Globus pallidus (tissue), 1 donor: ENCODE measurements around the gene PRSS57.
A peak's percentile ranks its signal among the peaks of the same experiment; 100 is the strongest.

ENCODE experiments used
- DNase-seq: peaks from one replicate; pipeline ENCODE4 v3.0.0-alpha.2; 2015; ENCODE audit warnings: low spot score

Gene PRSS57

DNA sequence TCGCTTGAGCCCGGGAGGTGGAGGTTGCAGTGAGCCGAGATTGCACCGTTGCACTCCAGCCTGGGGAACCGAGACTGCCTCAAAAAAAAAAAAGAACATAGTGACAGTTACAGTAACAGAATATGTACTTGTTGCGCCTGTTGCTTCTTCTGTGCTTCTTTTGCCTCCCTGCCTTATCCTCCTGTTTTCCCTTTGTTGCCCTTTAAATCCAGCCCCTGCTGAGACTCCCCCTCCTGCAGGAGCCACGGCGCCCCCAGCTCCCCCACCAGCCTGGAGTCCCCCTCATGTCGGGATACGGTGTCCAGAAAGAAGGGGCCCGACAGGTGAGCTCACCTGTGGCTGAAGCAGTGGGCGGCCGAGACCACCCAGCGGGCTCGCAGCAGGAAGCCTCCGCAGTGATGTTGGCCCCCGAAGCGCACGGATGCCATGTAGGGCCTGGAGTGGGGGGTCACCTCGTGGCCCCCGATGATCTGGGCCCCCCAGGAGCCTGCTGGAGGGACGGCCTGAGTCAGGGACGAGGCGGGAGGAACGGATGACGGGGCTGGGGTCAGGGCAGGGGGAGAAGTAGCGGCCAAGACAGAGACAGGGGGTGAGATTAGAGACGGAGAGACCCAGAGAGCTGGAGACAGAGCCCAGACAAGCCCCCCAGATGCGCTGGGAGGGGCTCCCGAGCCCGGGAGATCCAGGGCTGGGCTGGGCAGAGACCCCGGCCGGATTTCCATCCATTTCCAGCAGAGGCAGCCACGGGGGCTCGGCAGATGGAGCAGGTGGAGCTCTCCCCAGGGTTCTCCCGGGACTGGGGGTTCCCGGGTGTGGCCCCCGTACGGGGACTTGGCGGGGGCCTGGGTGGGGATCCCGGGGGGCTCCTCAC lies 536 bp downstream of the PRSS57 start:
- no peak for DNase-seq

DNA sequence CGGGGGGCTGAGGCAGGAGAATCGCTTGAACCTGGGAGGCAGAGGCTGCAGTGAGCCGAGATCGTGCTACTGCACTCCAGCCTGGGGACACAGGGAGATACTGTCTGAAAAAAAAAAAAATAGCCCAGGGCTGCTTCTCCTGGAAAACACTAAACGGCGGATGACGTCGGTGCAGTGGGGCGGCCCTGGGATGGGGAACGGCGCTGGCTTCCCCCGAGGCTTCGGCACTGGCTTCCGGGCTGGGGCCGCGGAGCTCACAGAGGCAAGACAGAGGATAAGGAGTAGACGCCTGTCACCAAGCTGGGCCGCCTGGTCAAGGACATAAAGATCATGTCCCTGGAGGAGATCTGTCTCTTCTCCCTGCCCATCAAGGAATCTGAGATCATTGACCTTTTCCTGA lies 5.0 kb downstream of the PRSS57 start:
- no peak for DNase-seq

DNA sequence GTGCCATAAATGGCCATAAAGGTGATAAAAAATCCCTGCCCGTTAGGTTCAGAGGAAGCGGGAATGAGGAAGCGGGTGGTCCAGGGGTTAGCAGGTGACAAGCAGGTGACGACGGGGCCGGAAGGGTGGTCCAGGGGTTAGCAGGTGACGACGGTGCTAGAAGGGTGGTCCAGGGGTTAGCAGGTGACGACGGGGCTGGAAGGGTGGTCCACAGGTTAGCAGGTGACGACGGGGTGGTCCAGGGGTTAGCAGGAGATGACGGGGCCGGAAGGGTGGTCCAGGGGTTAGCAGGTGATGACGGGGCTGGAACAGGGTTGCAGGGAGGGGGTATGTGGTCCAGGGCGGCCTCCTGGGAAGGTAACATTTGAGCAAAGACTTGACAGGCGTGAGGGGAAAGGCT lies 6.3 kb downstream of the PRSS57 start:
- no peak for DNase-seq

DNA sequence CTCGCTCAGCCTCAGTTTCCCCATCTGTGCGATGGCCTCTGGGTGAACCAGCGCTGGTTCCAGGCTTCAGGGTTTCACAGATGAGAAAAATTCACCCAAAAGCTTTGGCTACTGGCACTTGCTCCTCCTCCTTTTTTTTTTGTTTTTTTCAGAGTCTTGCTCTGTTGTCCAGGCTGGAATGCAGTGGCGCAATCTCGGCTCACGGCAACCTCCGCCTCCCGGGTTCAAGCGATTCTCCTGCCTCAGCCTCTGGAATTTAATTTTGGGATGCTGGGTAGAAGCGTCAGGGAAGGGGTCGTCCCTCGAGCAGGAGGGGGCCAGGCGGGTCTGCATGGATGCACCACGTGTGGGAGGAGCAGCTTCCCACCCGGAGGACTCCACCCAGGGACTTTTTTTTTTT lies 7.0 kb downstream of the PRSS57 start:
- no peak for DNase-seq

DNA sequence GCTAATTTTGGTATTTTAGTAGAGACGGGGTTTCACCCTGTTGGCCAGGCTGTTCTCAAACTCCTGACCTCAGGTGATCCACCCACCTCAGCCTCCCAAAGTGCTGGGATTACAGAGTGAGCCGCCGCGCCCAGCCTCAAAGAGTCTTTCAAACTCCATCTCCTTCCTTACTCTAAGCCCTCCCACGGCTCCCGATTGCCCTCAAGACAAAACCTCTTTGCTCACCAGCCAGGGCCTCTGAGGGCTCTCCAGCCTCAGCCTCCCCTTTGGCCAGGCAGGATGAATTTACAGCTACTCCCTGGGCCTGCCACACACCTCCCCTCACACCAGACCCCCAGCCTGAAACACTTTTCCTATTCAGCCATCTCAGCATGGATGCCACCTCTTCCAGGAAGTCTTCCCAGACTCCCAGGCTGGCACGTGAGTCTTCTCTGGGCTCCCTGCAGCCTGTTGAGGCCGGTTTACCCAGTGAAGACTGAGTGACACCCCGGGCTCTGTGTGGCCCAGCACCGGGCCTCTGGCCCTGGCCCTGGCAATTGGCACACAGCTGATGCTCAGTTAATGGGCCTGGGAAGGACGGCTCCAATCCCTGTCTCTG lies 7.6 kb downstream of the PRSS57 start:
- no peak for DNase-seq

DNA sequence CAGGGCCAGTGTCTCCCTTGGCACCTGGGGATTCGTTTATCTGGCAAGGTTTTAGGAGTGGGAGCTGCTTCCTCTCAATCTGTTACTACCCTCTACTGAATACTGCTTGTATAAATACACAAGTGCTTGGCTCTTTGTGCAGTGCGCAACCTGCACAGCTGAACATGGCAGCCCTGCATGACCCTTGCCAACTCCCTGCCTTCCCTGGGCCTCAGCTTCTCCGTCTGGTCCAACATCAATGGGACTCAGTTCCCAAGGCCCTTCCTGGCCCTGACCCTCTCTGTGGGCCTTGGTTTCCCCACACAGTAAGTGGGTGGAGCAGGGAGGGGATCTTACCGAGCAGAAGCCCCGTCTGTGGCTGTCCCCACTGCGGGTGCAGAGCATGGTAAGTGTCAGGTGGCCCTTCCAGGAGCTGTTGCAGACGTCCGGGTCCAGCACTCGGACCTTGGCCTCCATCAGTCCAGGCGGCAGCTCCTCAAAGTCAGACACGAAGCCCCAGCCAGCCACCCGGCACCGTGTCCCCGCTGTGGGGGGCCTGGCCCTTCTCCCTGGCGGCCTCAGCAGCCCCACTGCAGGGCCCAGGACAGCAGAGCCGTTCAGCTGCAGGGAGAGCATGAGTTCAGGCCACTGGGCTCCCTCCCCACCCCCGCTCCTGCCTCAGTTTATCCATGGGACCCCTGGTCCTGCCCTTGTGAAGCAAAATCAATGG lies 8.5 kb downstream of the PRSS57 start:
- DNase-seq: no peak

DNA sequence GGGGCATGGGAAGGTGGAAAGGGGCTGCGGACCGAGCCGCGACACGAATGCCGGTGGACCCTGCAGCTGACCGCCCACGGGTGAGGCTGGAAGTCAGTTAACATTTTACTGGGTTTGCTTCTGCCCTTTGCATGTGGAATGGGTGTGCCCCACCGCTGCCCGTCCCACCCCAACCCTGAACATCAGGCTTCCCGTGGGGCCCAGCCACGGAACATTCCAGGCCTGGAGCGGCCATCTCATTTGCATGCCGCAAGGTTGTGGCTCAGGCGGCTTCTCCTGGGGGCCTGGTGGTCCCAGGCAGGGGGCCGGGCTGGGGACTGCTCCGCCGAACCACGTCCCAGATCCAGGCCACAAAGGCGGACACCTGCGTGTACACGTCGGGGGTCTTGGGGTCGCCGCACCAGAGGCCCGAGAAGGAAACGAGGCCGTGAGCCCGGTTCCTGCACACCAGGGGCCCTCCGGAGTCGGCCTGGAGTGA lies 9.8 kb downstream of the PRSS57 start:
- no peak for DNase-seq

DNA sequence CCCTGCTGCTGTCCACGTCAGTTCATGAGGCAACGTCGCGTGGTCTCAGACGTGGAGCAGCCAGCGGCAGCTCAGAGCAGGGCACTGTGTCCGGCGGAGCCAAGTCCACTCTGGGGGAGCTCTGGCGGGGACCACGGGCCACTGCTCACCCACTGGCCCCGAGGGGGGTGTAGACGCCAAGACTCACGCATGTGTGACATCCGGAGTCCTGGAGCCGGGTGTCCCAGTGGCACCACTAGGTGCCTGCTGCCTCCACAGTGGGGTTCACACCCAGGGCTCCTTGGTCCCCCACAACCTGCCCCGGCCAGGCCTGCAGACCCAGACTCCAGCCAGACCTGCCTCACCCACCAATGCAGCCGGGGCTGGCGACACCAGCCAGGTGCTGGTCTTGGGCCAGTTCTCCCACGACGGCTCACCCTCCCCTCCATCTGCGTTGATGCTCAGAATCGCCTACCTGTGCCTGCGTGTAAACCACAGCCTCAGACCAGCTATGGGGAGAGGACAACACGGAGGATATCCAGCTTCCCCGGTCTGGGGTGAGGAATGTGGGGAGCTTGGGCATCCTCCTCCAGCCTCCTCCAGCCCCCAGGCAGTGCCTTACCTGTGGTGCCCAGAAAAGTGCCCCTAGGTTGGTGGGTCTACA lies 12.5 kb downstream of the PRSS57 start:
- no peak for DNase-seq

DNA sequence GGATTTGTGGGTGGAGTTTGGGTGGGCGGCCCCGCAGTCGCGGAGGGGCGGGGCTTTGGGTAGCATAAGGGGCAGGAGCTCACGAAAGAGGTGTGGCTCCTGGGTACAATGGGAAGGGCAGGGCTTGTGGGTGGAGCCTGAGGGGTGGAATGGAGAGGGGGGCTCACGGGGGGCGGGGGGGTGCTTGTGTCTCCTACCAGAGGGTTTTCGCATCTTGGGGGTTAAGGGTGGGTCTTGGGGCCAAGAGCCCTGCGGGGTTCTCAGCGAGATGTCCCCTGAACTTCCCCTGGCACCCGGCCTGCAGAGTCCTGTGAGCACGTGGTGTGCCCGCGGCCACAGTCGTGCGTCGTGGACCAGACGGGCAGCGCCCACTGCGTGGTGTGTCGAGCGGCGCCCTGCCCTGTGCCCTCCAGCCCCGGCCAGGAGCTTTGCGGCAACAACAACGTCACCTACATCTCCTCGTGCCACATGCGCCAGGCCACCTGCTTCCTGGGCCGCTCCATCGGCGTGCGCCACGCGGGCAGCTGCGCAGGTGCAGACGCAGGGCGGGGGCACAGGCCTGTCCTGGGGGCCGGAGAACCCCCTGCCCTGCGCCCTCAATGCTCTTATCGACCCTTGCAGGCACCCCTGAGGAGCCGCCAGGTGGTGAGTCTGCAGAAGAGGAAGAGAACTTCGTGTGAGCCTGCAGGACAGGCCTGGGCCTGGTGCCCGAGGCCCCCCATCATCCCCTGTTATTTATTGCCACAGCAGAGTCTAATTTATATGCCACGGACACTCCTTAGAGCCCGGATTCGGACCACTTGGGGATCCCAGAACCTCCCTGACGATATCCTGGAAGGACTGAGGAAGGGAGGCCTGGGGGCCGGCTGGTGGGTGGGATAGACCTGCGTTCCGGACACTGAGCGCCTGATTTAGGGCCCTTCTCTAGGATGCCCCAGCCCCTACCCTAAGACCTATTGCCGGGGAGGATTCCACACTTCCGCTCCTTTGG lies 13.9 kb downstream of the PRSS57 start:
- DNase-seq: no peak

DNA sequence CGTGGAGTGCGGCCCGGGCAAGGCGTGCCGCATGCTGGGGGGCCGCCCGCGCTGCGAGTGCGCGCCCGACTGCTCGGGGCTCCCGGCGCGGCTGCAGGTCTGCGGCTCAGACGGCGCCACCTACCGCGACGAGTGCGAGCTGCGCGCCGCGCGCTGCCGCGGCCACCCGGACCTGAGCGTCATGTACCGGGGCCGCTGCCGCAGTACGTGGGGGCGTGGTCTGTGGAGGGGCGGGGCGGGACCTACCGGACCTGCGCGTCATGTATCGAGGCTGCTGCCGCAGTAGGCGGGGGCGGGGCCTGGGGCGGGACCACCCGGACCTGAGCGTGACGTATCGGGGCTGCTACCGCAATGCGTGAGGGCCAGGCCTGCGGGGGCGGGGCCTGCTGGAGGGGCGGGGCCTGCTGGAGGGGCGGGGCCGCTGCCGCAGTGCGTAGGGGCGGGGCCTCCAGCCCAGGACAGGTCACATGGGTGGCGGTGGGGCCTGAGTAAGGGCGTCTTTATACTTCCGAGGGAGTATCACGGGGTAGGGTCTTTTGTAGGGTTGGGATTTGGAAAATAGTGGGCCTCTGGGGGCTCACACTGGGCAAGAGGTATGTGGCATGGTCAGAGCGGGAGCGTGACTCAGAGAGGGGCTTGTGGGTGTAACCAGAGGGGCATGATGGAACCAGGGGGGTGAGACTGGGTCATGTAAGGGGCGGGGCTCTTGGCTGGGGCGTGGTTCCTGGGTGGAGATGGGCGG lies 14.8 kb downstream of the PRSS57 start:
- DNase-seq: peak; percentile 98

DNA sequence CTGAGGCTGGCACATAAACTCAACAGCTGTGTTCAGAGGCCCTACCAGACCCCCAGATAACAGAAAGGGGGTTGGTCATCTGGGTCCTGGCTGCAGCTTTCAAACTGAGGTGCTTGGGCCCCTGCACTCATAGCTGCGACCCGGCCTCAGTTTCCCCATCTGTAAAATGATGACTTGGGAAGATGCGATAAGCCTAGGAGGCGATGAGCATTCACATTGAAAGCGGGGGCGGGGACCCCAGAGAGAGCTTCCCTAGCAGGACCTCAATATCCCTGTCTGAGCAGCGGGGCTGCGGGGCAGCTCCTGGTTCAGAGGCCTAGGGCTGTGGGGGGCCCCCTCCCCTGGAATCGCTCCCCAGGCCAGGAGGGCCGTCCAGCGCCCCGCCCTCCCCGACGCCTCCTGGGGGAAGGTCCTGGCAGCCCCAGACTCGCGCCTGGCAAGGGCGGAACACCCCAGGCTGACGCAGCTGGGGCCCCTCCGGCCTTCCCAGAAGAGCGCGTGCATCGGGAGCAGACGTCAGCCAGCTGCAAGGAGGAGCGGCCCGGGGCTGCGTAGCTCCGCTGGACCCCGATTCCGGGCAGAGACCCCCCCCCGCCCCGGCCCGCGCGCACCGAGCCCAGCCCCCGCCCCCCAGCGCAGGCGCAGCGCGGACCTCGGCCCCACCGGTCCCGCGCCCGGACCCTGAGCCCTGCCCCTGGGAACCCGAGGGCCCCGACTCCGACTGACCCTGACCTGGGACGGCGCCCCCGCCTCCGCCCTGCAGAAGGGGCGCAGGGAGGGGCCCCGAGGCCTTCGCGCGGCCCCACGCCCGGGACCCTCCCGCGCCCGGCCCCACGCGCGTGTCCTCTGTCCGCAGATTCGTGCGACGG lies 15.6 kb downstream of the PRSS57 start:
- peak; percentile 48 for DNase-seq

DNA sequence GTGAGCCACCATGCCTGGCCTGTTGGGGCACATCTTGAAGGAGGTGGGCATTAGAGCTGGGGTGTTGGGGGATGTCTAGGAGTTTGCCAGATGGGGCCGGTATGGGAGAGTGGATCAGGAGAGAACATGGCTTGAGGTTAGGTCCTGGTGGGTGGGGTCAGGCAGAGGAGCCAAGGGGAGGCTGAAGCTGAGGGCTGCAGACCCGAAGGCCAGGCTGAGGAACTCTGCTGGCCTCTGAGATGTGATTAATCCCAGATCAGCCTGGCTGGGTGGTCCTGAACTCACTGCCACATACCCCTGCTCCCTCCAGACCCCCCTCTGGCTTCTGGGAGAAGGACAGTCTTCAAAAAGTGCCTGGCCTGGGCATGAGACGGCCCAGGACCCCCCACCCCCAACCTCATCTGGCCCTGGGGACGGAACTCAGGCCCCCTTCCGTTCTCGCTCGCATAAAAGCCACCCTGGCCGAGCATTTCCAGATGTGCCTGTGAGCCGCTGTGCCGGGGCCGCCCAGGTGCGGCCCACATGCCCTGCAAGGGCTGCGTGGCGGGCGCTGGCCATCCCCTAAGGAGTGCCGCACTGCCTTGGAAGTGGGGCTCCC lies 16.4 kb downstream of the PRSS57 start:
- no peak for DNase-seq

DNA sequence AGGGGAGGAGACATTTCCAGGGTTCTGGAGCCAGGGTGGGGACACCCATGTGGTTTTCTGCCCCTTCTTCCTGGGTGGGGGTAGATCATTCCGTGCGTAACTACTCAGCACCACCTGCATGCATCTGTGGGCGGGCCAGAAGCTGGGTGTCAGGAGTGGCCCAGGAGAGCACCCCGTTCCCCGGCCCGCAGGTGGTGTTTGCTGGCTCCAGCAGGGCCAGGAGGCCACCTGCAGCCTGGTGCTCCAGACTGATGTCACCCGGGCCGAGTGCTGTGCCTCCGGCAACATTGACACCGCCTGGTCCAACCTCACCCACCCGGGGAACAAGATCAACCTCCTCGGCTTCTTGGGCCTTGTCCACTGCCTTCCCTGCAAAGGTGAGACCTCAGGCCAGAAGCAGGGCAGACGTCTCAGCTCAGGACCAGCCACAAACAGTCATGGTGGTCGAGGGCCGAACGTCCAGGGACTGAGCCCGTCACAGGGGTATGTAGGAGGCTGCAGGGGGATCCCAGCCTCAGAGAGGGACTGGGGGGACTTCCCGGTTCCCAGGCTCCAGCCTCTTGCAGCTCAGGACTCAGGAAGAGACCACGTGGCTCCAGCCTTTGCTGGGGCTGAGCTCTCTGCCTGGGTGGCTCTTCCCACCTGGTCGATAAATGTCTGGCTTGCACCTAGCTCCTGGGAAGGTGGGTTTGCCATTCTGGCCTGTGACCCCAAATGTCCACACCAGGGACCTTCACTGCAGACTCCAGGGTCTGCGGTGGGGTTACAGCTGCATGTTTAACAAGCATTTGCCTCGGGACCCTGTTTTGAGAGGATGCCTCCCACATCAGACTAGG lies 17.4 kb downstream of the PRSS57 start:
- no peak for DNase-seq

DNA sequence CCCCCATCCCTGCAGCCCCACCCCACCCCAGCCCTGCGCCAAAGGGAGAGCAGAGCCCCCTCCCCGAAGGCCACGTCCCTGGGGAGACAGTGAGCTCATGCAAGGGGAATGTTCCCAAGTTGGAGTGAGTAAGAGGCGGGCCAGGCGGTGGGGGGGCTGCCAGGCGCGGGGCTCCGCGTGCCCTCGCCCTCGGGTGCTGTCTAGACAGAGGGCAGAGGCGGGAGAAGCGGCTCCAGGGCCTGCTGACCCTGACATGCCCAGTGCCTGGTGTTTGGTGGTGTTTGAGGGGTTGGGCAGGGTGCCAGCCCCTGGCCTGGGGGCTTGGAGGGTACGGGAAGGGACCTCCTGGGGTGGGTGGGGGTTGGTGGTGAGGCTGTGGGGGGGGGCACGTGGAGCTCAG lies 18.1 kb downstream of the PRSS57 start:
- no peak for DNase-seq

DNA sequence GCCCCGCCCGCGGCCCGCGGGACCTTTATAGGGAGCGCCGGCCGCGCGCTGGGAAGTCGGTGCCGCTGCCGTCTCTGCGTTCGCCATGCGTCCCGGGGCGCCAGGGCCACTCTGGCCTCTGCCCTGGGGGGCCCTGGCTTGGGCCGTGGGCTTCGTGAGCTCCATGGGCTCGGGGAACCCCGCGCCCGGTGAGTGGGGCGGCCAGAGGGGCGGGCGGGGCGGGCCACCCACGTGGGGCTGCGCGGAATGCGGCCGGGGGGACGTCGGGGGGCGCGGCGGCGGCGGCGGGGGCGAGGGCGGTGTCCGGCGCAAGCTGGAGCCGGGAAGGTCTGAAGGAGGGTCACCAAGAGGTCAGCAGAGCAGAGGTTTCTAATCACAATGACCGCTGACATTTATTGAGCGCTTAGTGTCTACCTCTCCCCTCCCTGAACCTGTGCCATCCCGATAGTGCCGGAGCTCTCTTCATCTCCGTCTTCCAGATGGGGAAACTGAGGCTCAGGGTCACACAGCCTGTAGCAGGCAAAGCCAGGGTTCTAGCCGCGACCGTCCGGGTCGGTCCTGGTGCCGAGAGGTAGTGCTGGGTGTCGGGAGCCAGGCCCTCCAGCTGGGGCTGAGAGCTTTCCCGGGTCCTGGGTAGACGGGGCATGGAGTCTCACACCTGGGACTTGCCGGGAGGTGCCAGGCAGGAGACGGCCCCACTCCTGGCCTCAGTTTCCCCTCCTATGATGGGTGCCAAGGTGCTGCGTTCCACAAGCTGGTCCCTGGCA lies 18.7 kb downstream of the PRSS57 start, which contains the start of gene FSTL3:
Gene FSTL3, plus strand, starts transcription at position 54 of the 767 bp plus-strand sequence. Its CDS starts 32 bp downstream, at position 86.
- DNase-seq: no peak

DNA sequence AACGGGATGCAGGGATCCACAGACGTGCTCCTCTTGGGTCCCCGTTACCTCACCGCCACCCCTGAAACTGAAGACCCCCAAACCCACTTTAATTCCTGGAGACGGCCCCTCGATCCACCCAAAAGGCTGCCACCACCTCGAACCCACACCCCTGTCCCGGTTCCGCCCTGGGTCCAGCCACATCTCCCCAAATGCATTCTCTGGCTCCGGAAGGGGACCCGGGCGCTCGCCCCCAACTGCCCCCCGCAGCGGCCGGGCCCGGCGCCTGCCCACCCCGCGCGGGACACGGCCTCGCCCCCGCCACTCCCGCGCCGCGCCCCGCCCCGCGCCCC lies 19.3 kb downstream of the PRSS57 start:
- DNase-seq: no peak
